SK-N-SH treated with all-trans-retinoic acid at 6 μM for 48 hours (cell line): ENCODE data around the gene MYO1H.

Experiments used
- SNAI2 ChIP-seq: fragments of 250-450 bp; sonication (Bioruptor Pico); IDR thresholded peaks from 2 replicates; pipeline ENCODE4 v1.5.0; 2020; ENCODE audit warnings: mild to moderate bottlenecking, moderate library complexity
- TCF4 ChIP-seq: fragments of 250-450 bp; sonication (Bioruptor Pico); IDR thresholded peaks from 2 replicates; pipeline ENCODE4 v1.8.0; 2021; ENCODE audit warnings: mild to moderate bottlenecking, moderate library complexity, borderline replicate concordance

DNA sequence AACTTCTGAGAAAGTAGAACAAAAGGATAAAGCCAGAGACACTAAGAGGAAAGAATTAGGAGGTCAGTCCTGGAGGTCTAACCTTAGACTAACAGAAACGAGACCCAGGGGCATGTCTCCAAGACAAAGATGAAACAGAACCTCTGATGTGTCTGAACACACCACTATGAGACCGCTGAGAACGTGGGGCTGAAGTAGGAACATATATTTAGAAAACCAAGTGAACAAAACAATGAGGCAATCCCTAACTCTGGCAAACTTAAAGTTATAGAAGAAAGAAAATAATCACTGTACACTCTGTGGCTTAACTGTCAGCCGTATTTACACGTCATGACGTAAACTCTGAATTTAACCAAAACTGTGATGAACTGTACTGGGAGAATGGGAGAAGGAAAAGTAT is 111.5 kb downstream of the MYO1H start:
- no peak for TF ChIP-seq SNAI2 (CRISPR knock-in tag)
- no peak for TF ChIP-seq TCF4 (CRISPR knock-in tag)
